GM19438 (cell line): ENCODE data around the gene SMS.

Experiments used
- ATAC-seq: cut with Tn5 transposase; IDR thresholded peaks from one replicate; pipeline ENCODE4 v1.9.1; 2021; ENCODE audit warnings: low read depth; ENCODE audit not compliant: unreplicated experiment

Gene SMS

GRCh38 chrX:22033818-22034217 lies 93.3 kb downstream of the SMS start:
- no peak for ATAC-seq

GRCh38 chrX:22035236-22035635 lies 94.7 kb downstream of the SMS start:
- no peak for ATAC-seq

- ATAC-seq, result no peak
Observed at GRCh38 chrX:22037225-22037624, 96.7 kb downstream of the SMS start.

GRCh38 chrX:22037911-22038537 lies 97.5 kb downstream of the SMS start:
- no peak for ATAC-seq

- no peak for ATAC-seq
Observed at GRCh38 chrX:22039541-22039940, 99.0 kb downstream of the SMS start.

DNA sequence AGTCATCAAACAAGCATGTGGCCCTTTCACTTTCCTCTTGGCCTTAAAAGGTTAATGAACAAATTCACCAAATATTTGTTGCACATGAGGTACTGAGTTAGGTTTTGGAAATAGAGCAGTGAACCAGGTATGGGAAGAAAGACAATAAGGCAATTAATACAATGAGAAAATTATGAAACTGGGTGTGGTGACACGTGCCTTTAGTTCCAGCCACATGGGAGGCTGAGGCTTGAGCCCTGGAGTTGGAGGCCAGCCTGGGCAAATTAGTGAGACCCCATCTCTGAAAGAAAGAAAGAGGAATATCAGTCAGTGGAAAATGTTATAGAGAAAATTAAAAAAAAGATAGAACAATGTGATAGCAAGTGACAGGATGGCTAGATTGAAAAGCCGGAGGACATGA lies 99.7 kb downstream of the SMS start:
- no peak for ATAC-seq

GRCh38 chrX:22041907-22042530 lies 101.5 kb downstream of the SMS start:
- no peak for ATAC-seq

DNA sequence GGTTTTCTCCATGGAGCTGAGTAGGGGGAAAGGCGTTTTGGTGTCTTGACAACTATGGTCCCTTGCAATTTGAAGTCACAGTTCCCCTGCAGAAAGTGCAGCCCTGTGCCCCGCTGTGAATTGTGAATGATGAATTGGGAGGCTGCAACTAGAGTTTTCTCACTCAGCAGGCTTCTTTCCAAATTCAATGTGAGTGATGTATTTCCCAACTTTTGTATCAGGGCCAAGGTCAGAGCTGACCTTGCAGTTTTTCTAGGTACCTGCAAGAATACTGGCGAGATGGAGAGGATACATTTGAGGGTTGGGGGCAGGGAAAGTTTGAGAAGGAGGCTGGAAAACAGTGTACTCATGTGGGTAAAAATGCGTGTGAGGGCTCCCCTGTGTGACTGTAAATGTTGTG lies 103.4 kb downstream of the SMS start:
- ATAC-seq, result no peak
